ENCODE data around the gene ELOB.
"Not testable (repeated sequence)": the region's sequence is repeated elsewhere in the genome, so short reads cannot be mapped to it uniquely, and the experiment has no call there.

The ELOB gene

DNA sequence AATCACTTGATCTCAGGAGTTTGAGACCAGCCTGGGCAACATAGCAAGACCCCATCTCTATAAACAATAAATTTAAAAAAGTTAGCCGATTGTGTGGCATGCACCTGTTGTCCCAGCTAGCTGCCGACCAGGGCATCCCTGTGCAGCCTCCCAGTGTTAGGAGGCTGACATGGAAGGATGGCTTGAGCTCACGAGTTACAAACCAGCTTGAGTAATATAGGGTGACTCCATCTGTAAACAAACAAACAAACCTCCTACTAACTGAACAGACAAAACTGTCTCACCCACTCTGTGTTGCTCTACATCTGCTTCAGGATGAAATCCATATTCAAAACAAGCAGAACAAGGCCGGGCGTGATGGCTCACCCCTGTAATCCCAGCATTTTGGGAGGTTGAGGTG, 50.2 kb downstream of the ELOB start:
- H3K9ac ChIP-seq = no peak overlapping the region

DNA sequence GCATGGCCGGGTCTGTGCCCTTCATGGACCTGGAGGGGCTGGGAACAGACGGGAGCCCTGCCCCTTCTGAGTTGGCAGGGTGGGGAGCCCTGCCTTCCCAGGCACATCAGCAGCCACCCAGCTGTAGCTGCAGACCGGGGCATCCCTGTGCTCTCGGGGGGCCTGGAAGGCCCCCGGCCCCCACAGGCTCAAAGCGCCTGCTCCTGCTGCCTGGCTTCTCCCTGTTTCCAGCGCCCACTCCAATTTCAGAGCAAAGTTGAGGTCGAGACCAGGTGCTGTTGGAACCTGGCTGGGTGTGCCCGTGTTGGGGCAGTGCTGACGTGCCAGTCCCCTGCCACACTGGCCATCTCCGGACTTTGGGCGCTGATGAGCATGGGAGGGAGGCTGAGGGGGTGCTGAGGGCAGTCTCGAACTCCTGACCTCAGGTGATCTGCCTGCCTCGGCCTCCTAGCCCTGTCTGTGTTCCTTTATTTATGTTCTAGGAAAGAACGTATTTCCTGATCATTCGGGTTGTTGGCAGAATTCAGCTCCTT, 52.2 kb downstream of the ELOB start:
- Histone ChIP-seq H3K4me1 (peaks cover 3% of the 10 kb centered on the region), H3K9ac (no peak overlapping the region), H3K27ac (no peak overlapping the region), H3K4me3 (ENCODE audit: low read depth, low read length) (no peak overlapping the region), H3K79me2 (no peaks in the 10 kb centered on the region), H3K27me3 (ENCODE audit: control insufficient read depth, insufficient read depth, low read length) (no peaks in the 10 kb centered on the region), H3K4me2 (ENCODE audit: low read length) (no peak overlapping the region), H2AFZ (no peak overlapping the region), H3K9me3 (ENCODE audit: control insufficient read depth, low read length) (no peaks in the 10 kb centered on the region), H3K36me3 (ENCODE audit: control insufficient read depth, insufficient read depth, low read length) (no peaks in the 10 kb centered on the region)
- TF ChIP-seq CTCF (IDR thresholded peaks at IDR 0.05) = no peak

More for the DNA sequence above, 50.2 kb downstream of the ELOB start:
- Histone ChIP-seq H3K36me3 (ENCODE audit: control insufficient read depth, insufficient read depth, low read length) (no peaks in the 10 kb centered on the region), H3K4me1 (no peaks in the 10 kb centered on the region), H2AFZ (no peak overlapping the region), H3K27ac (no peak overlapping the region), H3K79me2 (no peaks in the 10 kb centered on the region), H3K27me3 (ENCODE audit: control insufficient read depth, insufficient read depth, low read length) (no peaks in the 10 kb centered on the region), H3K4me3 (ENCODE audit: low read depth, low read length) (no peak overlapping the region), H3K4me2 (ENCODE audit: low read length) (no peak overlapping the region), H3K9me3 (ENCODE audit: control insufficient read depth, low read length) (no peaks in the 10 kb centered on the region)
- no peak for TF ChIP-seq CTCF (IDR thresholded peaks at IDR 0.05)

- Histone ChIP-seq H3K4me3 (ENCODE audit: low read depth, low read length) (no peak overlapping the region), H2AFZ (no peak overlapping the region), H3K27ac (no peak overlapping the region), H3K9ac (no peak overlapping the region), H3K4me1 (peaks cover 8% of the 10 kb centered on the region), H3K36me3 (ENCODE audit: control insufficient read depth, insufficient read depth, low read length) (no peaks in the 10 kb centered on the region), H3K4me2 (ENCODE audit: low read length) (no peak overlapping the region), H3K27me3 (ENCODE audit: control insufficient read depth, insufficient read depth, low read length) (no peaks in the 10 kb centered on the region), H3K9me3 (ENCODE audit: control insufficient read depth, low read length) (no peaks in the 10 kb centered on the region), H3K79me2 (no peaks in the 10 kb centered on the region)
- TF ChIP-seq CTCF (IDR thresholded peaks at IDR 0.05) = no peak
Measured at GRCh38 chr16:2724088-2724676, 52.9 kb downstream of the ELOB start.

DNA sequence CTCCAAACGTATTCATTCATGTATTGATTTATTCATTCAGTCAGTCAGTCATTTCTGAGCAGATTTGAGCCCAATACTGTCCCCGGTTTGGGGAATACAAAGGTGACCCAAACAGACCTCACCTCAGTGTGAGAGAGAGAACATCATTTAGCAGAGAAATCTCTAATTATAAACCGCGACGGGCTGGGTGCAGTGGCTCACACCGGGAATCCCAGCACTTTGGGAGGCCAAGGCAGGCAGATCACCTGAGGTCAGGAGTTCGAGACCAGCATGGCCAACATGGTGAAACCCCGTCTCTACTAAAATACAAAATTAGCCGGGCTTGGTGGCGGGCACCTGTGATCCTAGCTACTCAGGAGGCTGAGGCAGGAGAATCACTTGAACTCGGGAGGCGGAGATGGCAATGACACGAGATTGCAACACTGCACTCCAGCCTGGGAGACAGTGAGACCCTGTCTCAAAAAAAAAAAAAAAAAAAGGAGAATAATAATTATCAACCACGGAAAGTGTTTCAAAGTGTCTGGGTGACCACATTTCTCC, 55.4 kb downstream of the ELOB start:
- not testable (repeated sequence) for H3K9me3 ChIP-seq (ENCODE audit: control insufficient read depth, low read length); H3K9ac ChIP-seq; H3K27me3 ChIP-seq (ENCODE audit: control insufficient read depth, insufficient read depth, low read length); H3K79me2 ChIP-seq; H3K4me1 ChIP-seq; H3K36me3 ChIP-seq (ENCODE audit: control insufficient read depth, insufficient read depth, low read length)
- peak overlapping the region; percentile 35 for H3K4me3 ChIP-seq (ENCODE audit: low read depth, low read length)
- H3K27ac ChIP-seq = peak overlapping the region; percentile 26
- peak overlapping the region; percentile 78 for H2AFZ ChIP-seq
- peak overlapping the region; percentile 57 for H3K4me2 ChIP-seq (ENCODE audit: low read length)

Data from parathyroid adenoma (tissue), 2 donors.